NCI-H345 treated with DMSO at 0.1 percent for 48 hours (cell line): ENCODE results near the gene SREBF1.

ENCODE experiments used
- DNase-seq: peaks from one replicate; lab custom pipeline; 2025; ENCODE audit not compliant: unreplicated experiment; lab: John Stamatoyannopoulos, UW

Gene SREBF1

GRCh38 chr17:17836818-17837379 lies at the start of gene SREBF1:
SREBF1 (minus strand) TSS chr17:17836986; CDS start chr17:17836817, 169 bp downstream.
- DNase-seq, result no peak

DNA sequence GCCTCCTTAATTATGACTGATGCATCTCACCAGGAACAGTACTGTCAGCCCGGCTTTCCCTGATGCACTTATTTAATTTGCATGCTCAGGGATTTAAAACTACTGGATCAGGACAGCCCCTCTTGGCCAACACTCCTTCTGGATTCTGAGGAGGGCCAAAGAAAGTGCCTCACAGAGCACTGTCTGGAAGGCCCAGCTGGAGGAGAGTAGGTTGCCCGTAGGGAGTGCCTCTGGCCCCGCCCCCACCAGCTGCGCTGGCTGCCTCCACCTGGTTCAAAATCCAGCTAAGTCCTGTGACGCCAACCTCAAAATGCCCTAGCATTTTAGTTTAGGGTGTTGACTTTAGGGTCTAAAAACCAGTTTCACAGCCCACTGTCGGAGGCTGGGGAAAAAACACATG lies 49.4 kb upstream of the SREBF1 start:
- no peak for DNase-seq

DNA sequence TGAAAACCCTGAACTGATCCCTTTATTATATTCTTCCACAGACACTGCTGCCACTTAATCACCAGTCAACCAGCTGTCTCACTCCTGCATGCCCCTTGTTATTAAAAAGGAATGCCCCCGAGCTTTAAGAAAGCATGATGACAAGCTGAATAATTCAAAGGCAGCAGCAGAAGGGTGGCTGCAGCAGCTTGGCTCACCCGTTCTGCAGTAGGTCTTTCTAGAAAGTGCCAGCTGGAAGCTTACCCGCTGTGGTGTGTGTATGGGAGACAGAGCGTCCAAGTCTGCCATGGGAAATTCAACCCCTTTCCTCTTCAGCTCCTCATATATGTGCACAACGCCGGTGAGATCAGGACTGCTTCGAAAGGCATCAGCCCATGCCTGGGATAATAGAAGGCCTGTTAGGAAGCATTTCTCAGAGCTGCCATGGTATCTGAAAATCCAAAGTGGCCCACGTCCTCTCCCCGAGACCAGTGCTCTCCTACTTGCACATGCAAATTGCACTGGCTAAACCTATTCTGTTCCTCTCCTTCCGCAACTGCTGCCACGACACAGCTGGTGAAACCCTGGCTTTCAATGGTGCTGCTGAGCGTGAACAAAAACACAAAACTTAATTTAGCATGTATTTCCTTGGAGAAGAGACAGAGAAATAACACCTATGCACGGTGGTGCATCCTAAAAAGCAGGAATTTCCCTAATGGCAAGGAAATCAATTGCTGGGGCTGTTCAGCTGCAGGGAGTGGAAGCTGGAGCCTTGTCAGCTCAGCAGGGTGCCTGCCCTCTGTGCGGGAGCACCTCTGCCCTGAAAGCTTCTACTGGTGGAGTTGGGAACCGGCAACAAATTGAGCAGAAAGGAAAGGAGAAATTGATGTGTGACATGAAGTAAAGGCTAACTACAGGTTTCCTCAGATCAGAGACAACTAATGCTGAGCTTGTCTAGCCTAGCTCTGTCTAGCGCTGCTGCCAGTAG lies 47.9 kb upstream of the SREBF1 start:
- no peak for DNase-seq

DNA sequence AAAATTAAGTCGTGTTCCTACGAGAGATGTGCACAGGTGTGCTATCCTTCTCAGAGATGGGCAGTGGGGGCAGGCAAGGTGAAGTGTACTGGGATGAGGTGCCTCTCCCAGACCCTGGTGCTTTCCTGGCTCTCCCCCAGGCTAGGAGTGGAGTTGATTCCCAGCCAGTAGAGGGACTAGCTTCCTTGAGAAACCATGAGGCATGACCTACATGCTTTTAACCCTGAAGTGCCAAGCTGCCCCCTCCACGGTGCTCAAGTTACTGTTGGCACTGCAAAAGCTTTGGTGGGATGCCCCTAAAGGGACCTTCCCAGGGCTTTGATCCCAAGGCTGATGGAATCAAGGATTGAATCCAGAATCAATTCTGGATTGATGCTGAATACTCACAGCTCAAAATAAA lies 47.0 kb upstream of the SREBF1 start:
- DNase-seq, result no peak

DNA sequence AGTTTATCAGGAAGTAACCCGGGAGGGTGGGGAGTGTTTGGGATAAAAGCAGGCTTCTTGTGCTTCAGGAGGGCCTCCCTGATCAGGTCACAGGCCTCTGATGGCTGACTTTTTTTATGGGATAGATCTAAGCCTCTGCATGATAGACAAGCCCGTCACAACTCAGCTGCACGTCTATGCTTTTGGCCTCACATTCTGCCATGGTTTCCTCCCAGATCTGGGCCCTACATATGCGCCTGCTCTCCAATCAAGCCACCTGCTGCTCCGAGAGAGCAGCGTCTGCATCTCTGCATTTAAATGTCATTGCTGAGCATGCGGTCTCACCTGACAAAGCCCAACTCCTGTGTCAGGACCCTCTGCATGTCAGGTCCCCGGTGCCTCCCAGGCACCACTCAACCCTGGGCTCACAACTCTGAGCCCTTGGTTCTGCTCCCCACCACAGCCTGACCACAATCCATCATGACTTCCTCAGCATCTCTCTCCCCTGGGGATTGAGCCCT lies 45.3 kb upstream of the SREBF1 start:
- DNase-seq, result no peak

DNA sequence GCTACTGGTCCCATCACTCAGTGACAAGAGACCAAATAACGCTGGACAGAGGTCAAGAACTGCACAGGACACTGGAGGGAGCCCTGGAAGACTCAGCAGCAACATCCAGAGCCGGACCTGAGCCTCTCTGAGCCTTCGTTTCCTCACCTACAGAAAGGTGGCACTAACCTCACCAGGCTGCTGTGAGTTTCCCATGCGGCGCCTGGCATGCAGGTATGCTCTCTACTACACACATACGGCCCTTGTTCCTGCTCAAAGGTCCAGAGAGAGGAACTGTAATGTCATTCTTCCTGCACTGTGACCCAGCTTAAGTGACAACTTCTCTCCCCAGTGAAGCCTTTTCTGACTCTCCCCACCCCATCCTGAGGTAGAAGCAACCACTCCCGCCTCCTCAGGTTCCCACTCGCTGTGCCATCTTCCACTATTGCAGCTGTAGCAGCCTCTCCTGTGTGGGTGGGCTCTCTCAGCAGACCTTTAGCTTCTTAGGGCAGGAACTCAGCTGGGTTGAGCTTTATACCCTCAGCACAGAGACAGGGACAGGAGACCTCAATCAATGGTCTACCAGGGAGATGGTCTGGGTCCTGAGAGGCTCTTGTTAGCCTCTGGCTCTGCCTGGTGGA lies 43.9 kb upstream of the SREBF1 start:
- no peak for DNase-seq

- no peak for DNase-seq
Observed at GRCh38 chr17:17877529-17878358, 41.0 kb upstream of the SREBF1 start.

GRCh38 chr17:17876959-17877528 lies 40.3 kb upstream of the SREBF1 start:
- no peak for DNase-seq

DNA sequence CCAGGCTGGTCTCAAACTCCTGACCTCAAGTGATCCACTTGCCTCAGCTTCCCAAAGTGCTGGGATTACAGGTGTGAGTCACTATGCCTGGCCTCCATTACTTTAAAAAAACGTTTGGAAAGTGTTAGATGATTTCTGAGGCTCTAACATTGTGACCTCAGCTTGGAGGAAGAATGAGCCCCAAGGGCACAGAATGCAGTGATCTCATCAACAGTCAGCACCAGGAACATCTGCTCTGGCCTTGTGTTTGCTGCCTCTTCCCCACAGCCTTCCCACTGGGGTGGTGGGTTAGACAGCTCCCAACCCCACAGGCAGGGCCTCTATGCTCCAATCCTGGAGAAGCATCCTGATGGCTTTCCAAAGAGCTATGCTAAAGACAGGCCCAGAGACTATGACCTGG lies 37.7 kb upstream of the SREBF1 start:
- no peak for DNase-seq

- DNase-seq, result no peak
Observed at GRCh38 chr17:17873450-17873991, 36.7 kb upstream of the SREBF1 start.

DNA sequence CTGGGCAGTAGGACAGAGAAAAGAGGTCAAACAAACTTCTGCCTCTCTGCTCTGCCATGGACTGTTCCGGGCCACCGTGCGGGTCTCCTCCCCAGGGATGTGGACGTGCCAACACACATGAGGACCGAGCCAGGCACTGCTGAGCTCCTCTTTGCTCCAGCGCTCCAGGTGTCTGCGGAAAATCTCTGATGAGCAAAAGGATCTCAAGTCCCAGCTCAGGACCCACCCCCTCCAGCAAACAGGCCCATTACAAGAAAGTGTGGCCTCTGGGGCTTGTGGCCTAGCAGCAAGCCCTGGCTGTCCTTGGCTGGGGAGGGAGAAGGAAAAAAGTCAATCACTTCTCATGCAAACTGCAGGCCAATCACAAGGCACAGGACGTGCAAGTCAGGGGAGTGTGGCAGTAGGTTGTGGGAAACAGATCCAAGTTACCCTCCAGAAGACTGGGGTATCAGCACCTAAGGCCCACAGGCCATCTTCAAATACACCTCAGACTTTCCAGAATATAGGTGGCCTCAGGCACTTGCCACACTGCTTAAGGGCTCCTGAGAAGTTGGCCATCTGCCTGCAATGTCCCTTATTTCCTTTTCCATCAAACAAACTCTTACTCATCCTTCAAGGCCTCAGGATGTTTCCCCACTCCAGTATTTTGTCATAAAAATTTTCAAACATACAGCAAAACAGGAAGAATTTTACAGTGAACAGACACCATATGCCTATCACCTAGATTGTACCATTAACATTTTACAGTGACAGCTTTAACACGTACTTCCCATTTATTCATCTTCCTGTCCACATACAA lies 36.0 kb upstream of the SREBF1 start:
- no peak for DNase-seq

- no peak for DNase-seq
Observed at GRCh38 chr17:17871913-17872312, 35.1 kb upstream of the SREBF1 start.

- DNase-seq, result no peak
Observed at GRCh38 chr17:17870247-17870646, 33.5 kb upstream of the SREBF1 start.

DNA sequence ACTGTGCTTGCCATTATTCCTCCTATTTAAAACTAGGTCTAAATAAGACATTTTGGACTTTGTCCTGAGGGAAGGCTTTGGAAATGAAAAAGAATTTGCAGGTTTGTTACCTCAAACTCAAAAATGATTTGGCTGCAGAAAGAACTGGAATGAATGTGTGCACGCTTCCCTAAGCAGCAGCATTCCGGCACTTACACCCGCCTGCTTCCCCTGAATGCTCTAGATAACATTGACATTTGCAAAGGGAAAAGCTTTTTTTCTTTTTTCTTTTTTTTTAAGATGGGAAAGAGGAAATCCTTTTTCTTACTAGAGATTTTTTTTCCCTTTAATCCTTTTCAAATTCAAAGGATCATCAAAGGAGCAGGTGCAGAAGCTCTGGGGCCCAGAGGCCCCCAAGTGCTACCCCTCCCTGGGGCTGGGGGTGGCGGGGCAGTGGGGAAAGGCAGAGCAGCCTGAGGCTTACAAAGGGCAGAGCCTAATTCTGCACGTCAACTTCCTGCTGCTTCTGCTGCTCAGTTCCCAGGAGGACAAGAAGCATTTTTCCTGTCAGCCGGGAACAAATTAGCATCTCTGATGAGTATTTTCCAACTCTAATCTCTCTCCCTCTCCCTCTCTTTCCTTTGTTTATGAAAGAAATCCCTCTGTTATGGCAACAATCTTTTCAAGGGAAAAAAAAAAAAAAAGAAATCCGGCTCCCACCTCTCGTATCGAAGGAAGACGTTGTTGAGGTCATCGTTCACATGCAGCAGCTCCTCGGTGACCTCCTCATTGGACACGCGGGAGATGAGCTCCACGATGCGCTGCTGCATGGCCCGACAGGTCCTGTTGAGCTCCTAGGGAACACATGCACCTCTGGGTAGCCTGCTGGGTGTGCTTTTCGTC lies 32.1 kb upstream of the SREBF1 start:
- DNase-seq, result no peak

- DNase-seq, result no peak
Observed at GRCh38 chr17:17866897-17867296, 30.1 kb upstream of the SREBF1 start.

GRCh38 chr17:17866425-17866824 lies 29.6 kb upstream of the SREBF1 start:
- DNase-seq, result no peak

GRCh38 chr17:17865035-17865434 lies 28.2 kb upstream of the SREBF1 start:
- DNase-seq, result no peak

GRCh38 chr17:17860766-17861107 lies 24.0 kb upstream of the SREBF1 start:
- no peak for DNase-seq
